NOMO-1 treated with dmso at 0.1 percent for 144 hours (cell line): Measurements from ENCODE around the gene GATAD2A.
"Not testable (repeated sequence)": the region's sequence is repeated elsewhere in the genome, so short reads cannot be mapped to it uniquely, and the experiment has no call there.

Experiments
- DNase-seq: peaks from one replicate; lab custom pipeline; 2025; ENCODE audit not compliant: unreplicated experiment; lab: John Stamatoyannopoulos, UW

The GATAD2A gene, protein sequence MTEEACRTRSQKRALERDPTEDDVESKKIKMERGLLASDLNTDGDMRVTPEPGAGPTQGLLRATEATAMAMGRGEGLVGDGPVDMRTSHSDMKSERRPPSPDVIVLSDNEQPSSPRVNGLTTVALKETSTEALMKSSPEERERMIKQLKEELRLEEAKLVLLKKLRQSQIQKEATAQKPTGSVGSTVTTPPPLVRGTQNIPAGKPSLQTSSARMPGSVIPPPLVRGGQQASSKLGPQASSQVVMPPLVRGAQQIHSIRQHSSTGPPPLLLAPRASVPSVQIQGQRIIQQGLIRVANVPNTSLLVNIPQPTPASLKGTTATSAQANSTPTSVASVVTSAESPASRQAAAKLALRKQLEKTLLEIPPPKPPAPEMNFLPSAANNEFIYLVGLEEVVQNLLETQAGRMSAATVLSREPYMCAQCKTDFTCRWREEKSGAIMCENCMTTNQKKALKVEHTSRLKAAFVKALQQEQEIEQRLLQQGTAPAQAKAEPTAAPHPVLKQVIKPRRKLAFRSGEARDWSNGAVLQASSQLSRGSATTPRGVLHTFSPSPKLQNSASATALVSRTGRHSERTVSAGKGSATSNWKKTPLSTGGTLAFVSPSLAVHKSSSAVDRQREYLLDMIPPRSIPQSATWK

DNA sequence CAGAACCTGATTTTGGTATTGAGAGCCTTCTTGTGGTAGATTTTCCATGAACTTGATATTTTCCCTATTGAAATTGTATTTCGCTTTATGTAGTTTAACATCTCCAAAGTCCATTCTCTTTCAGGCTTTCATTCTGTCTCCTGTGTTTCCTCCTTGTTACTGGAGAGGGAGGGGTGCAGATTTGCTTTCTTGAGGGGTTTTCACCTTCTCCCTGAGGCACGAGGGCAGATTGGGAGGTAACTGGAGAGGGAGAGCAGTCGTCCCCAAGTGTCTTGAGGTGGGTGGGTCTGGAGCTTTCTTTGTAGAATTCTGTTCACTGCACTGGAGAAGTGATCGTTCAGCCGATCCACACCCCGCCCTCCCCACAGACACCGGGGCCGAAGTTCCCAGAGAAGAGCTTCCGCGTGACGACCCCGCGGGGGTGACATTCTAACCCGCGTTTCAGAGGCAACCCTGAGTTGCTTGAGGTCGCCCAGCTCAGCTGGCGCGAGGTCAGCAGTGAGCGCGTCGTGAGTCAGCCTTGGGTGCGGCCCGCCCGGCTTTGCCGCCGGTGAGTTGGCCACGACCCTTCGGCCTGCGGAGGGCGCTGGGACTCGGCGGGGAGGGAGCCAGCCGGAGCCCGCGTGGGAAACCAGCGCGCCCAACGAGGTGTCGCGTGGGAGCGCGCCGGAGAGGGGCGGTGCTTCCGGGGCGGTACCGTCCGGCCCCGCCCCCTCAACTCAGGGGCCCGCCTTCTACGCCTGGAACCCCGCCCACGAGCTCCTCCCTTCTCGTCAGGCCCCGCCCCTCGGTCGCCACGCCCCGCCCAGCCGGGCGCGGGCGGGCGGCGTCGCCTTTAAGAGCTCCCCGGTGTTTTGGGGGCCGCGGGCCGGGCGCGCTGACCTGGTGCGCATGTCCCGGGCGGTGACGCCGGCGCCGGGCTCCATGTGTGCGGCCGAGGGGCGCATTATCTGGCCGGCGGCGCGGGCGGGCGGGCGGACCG, at the start of gene GATAD2A:
Gene GATAD2A (plus strand): TSS at position 797 of the 982 bp plus-strand sequence. CDS start 59,671 bp downstream, outside the sequence.
- DNase-seq, result peak; percentile 67

- DNase-seq, result no peak
Observed at GRCh38 chr19:19356500-19356899, 49.0 kb upstream of the GATAD2A start.

DNA sequence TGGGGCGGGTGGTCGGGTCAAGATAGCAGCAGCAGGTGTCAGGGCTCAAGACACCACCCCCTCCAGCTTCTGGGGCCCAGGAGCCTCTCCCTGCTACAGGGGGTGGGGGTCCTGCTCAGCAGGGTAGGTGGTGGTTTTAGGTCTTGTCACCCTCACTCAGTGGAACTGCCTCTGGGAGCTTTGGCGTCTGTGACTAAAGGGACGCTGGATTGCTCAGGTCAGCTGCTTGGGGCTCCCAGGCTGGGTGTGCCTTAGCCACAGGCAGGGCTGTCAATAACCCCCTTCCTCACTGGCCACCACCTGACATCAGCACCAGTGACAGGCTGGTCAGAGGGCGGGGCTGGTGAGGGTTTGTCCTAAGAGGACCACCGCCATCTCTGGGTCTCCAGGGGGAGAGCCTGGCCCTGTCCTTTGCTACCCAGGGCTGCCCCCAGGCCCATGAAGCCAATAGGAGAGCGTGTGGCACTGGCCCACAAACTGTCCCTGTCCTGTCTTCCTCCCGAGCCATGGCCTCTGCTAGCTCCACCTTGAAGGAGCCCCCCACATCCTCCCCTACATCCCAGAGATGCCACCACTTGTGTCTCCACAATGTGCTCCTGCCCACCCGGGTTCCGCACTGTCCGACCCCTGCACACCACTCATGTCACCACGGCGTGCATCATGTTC, 48.4 kb upstream of the GATAD2A start:
- DNase-seq, result no peak

- peak; percentile 49 for DNase-seq
Observed at GRCh38 chr19:19361075-19361594, 44.3 kb upstream of the GATAD2A start.

- no peak for DNase-seq
Observed at GRCh38 chr19:19362075-19362474, 43.4 kb upstream of the GATAD2A start.

DNA sequence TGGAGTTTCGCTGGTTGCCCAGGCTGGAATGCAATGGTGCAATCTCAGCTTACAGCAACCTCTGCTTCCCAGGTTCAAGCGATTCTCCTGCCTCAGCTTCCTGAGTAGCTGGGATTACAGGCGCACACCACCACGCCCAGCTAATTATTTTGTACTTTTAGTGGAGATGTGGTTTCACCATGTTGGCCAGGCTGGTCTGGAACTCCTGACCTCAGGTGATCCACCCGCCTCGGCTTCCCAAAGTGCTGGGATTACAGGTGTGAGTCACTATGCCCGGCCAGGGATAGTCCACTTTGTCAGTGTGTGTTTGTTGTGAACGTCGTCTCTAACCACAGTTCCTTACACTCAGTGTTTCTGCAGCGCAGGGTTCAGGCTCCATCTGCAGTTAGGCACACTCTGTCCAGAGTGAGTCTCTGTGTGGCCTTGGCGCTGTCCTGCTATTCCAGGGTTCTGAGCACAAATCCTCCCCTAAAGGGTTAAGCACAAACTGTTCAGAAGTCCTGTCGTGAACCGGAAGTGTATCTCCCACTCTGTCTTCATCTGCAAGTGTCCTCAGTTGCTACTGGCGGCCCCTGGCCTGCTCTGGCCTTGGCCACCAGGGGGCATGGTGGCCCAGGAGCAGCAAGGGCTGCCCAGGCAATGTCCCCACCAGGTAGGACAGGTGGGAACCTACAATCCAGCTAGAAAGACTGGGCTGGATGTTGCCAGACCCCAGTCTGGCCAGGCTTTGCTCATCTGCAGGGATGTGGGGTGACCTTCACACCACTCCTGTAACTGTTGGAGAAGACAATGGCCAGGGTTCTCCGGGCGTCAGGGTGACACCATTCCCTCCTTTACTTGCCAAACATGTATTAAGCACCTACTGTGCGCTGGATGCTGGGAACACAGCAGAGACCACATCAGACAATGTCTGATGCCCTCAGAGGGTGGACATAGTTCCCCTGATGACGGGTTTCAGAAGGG, 38.8 kb upstream of the GATAD2A start:
- peak; percentile 66 for DNase-seq

DNA sequence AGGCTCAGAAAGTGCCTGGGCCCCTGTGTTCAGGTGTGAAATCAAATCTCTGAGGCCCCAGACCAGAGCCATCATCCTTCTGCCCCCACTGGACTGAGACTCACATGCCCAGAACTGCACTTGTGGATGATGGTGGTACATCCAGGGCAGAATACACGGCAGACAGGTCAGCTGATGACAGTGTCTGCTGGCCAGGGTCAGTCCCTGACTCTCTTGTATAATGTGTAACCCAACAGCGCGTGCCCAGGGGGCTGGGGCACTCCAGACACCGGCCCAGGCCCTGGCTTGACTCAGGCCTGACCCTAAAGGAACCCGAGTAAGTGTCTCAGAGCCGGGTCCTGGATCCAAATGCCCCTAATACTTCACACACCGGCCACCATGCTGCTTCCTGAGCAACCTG, 37.4 kb upstream of the GATAD2A start:
- DNase-seq, result no peak

- no peak for DNase-seq
Observed at GRCh38 chr19:19371059-19371458, 34.4 kb upstream of the GATAD2A start.

DNA sequence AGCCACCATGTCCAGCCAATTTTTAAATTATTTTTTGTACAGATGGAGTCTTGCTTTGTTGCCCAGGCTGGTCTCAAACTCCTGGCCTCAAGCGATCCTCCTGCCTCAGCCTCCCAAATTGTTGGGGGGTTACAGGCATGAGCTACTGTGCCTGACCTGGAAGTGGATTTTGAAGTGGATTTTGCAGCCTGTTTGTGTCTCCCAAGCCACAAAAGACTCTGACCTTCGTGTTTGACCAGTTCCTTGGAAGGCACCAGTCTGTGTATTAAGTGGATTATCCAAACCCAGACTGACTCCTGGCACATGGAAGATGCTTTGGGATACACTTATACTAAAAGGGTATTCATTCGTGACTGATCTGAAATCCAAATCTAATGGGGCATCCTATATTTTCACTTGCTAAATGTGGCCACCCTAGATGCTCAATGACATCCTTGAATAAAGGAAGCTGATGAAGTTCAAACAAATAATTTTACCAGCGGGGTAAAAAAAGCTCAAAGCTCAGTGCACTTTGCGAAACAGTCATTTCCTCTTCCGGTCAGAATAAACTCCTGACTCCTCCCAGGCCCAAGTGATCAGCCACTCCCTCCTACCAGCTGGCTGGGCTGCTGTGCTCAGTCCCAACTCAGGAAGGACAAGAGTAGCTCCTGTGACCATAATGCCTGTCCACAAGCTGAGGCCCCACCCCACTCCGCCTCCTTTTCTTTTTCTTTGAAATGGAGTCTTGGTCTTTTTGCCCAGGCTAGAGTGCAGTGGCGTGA, 32.6 kb upstream of the GATAD2A start:
- peak; percentile 94 for DNase-seq

DNA sequence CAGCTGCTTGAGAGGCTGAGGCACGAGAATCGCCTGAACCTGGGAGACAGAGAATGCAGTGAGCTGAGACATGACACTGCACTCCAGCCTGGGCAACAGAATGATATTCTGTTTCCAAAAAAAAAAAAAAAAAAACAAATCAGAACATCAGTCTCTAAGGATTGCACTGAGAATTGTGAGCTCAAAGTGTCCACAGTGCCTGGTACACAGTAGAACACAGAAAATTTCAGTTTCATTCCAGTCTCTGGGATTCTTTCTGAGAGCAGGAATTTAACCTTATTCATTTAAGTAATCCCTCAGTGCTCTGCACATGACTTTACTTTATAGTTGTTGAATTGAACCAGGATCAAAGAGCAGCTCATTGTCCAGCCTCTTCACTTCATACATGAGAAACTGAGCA, 25.9 kb upstream of the GATAD2A start:
- DNase-seq, result no peak

DNA sequence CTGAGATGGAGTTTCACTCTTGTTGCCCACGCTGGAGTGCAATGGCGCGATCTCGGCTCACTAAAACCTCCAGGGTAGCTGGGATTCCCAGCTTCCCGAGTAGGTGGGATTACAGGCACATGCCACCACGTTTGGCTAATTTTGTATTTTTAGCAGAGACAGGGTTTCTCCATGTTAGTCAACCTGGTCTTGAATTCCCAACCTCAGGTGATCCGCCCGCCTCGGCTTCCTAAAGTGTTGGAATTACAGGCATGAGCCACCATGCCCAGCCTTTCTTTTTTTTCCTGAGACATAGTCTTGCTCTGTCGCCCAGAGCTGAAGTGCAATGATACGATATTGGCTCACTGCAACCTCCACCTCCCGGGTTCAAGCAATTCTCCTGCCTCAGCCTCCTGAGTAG, 25.2 kb upstream of the GATAD2A start:
- not testable (repeated sequence) for DNase-seq

DNA sequence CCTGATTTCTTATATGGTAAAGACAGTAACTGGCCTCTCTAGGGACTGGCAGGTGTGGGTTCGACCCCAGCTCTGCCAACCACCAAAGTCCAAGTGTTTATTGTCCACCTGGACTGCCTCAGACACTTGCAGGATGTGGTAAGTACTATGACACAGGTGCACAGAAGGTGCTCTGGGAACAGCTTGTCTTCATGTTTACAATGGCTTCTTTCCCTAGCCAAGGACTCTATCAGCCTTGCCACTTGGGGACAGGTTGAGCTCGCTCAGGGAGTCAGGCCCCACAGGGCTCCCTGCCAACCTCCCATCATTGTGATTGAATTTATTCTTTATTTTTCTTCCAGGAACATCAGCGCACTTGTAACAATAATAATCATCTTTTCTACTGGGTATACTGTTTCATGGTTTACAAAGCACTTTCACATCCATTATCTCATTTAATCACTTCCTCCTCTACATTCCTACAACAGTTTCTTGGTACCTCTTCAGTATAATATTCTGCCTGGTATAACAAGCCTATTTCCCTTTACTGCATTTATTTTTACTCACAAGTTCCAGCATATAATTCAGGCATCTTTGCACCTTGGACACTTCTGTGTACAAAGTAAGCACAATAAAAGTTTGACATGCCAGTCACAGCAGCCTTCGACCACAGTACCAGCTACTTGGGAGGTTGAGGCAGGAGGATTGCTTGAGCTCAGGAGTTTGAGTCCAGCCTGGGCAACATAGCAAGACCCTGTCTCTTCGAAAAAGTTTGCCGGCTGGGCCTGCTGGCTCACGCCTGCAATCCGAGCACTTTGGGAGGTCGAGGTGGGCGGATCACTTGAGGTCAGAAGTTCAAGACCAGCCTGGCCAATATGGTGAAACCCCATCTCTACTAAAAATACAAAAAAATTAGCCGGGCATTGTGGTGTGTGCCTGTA, 24.2 kb upstream of the GATAD2A start:
- DNase-seq, result no peak

DNA sequence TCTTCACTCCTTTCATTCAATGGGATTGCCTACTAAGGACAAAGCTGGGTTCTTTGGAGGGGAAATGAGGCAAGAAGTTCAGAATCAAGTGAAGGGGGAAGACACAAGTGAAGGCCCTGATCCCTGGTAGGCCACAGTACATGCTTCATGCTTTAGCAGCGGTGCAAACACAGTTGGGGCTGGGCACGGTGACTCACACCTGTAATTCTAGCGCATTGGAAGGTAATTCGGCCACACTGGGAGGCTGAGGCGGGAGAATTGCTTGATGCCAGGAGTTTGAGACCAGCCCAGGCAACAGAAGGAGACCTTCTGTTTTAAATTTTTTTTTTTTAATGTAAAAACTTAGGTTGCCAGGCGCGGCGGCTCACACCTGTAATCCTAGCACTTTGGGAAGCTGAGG, 23.4 kb upstream of the GATAD2A start:
- DNase-seq, result no peak

DNA sequence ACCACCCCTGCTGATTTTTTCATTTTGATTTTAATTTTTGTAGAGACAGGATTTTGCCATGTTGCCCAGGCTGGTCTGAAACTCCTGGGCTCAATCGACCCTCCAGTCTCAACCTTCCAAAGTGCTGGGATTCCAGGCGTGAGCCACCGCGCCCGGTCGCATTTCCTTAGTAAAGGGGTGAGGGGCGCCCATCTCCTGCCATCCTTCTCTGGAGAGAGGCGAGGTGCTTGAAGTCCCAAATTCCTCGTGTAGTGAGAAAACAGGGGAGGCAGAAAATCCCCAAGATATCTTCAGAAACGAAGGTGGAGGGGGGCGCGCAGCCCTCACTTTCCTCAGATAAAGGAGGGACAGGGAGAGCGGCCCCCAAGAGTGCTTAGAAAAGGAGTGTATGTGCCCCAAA, 21.0 kb upstream of the GATAD2A start:
- DNase-seq, result no peak

DNA sequence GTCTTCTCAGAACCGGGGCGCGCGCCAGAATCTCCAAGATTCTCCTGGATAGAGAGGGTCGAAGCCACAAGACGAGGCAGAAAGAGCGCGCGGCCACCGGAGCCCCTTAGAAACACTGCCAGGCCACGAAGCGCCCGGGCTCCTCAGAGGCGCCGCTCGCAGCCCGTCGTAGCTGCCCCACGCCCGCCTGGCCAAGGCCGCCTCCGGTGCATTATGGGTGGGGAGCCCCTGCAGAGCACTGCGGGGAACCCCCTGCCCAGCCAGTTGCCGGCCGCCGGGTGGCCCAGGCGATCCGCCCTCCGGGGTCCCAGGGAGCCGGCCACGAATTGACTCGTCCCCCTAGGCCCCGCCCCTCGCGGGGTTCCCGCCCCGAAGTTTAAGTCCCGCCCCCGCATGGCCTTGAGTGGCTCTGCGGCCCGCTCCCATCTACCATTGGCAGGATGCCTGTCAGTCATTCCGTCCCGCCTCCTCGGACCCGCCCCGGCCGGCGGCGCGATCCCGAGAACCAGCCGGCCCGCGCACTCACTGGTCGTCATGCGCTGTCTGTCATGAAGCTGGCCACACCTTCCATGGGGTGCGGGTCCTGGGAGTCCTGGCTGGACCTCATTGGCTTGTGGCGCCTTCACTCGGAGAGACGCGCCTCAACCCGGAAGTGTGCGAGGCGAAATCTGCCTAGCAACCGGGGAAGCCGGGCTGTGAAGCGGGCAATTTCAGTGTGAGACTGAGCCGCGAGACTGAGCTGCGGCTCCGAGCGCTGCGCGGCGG, 20.2 kb upstream of the GATAD2A start:
- DNase-seq, result peak; percentile 96

GRCh38 chr19:19385896-19386869, 19.3 kb upstream of the GATAD2A start:
- DNase-seq, result peak; percentile 32
